K562 (cell line): ENCODE data around the gene SYVN1. TPM values are rescaled to one million over a fixed set of nuclear protein-coding genes. Genes with fewer than 3 reads are reported as not detected.
A peak's percentile ranks its signal among the peaks of the same experiment; 100 is the strongest.

ENCODE experiments used
- ATF3 ChIP-seq, 2 experiments: fragments of 450-650 bp in 1 of 2; sonication (generic) in 1 of 2; formaldehyde crosslinking in 1 of 2; IDR thresholded peaks in 1 of 2; conservative IDR thresholded peaks in 1 of 2; 2 replicates each; pipeline versions ENCODE4 v1.6.1 to v1.8.1; 2016 to 2023; ENCODE audit warnings: mild to moderate bottlenecking in 2 of 2, moderate library complexity in 2 of 2, inconsistent platforms in 1 of 2, missing genetic modification reagents in 1 of 2
- E2F1 ChIP-seq: sonication (generic); formaldehyde crosslinking; IDR thresholded peaks from 2 replicates; pipeline ENCODE4 v1.8.1; 2023; ENCODE audit warnings: mild to moderate bottlenecking, missing genetic modification reagents, moderate library complexity
- FIP1L1 ChIP-seq: fragments of 200-400 bp; formaldehyde crosslinking; IDR thresholded peaks from 2 replicates; pipeline ENCODE4 v1.6.1; 2018; ENCODE audit warnings: mild to moderate bottlenecking, low read depth, low read length; ENCODE audit not compliant: poor library complexity, severe bottlenecking
- FOXP1 ChIP-seq: sonication (generic); formaldehyde crosslinking; IDR thresholded peaks from 2 replicates; pipeline ENCODE4 v1.8.0; 2022; ENCODE audit warnings: mild to moderate bottlenecking, missing genetic modification reagents
- HBP1 ChIP-seq: fragments of 450-650 bp; formaldehyde crosslinking; IDR thresholded peaks from 2 replicates; pipeline ENCODE4 v1.4.0; 2022; ENCODE audit warnings: missing genetic modification characterization
- NFATC3 ChIP-seq: fragments of 450-650 bp; IDR thresholded peaks from 2 replicates; pipeline ENCODE4 v1.6.1; 2017; ENCODE audit warnings: mild to moderate bottlenecking
- RBFOX2 ChIP-seq: fragments of 200-400 bp; formaldehyde crosslinking; IDR thresholded peaks from 2 replicates; pipeline ENCODE4 v1.6.1; 2017; ENCODE audit warnings: low read depth, mild to moderate bottlenecking, low read length, moderate library complexity
- RBM25 ChIP-seq: fragments of 200-400 bp; formaldehyde crosslinking; IDR thresholded peaks from 2 replicates; pipeline ENCODE4 v1.6.1; 2018; ENCODE audit warnings: low read length, low read depth, moderate library complexity; ENCODE audit not compliant: severe bottlenecking
- SREBF1 ChIP-seq: fragments of 150-350 bp; IDR thresholded peaks from 2 replicates; pipeline ENCODE4 v1.6.1; 2014; ENCODE audit warnings: antibody characterized with exemption, low read depth, low read length, borderline replicate concordance
- TCF3 ChIP-seq: sonication (generic); formaldehyde crosslinking; IDR thresholded peaks from 2 replicates; pipeline ENCODE4 v1.4.0; 2020; ENCODE audit warnings: mild to moderate bottlenecking, missing genetic modification reagents
- TCFL5 ChIP-seq: fragments of 250-450 bp; sonication (Bioruptor Pico); conservative IDR thresholded peaks from 2 replicates; pipeline ENCODE4 v1.6.1; 2021; ENCODE audit warnings: mild to moderate bottlenecking, moderate library complexity, matching md5 sums
- THRB ChIP-seq: fragments of 450-650 bp; formaldehyde crosslinking; conservative IDR thresholded peaks from 2 replicates; pipeline ENCODE4 v1.4.0; 2022; ENCODE audit warnings: mild to moderate bottlenecking, missing genetic modification characterization
- ZNF174 ChIP-seq: fragments of 250-450 bp; sonication (Bioruptor Pico); IDR thresholded peaks from 2 replicates; pipeline ENCODE4 v1.4.0; 2020; ENCODE audit warnings: mild to moderate bottlenecking
- ZNF280B ChIP-seq: fragments of 250-450 bp; sonication (Bioruptor Pico); IDR thresholded peaks from 2 replicates; pipeline ENCODE4 v1.5.1; 2021; ENCODE audit warnings: mild to moderate bottlenecking
- ZNF512 ChIP-seq: IDR thresholded peaks from 2 replicates; pipeline ENCODE4 v1.6.1; 2016; ENCODE audit warnings: missing genetic modification characterization, missing compliant biosample characterization
- ZNF75A ChIP-seq: fragments of 450-650 bp; formaldehyde crosslinking; IDR thresholded peaks from 2 replicates; pipeline ENCODE4 v1.4.0; 2020; ENCODE audit warnings: mild to moderate bottlenecking
- ZNF76 ChIP-seq: fragments of 250-450 bp; sonication (Bioruptor Pico); IDR thresholded peaks from 2 replicates; pipeline ENCODE4 v1.4.0; 2020; ENCODE audit warnings: mild to moderate bottlenecking, moderate library complexity, borderline replicate concordance
- polyA plus RNA-seq, 8 experiments: library from polyadenylated mRNA; depleted of rRNA in 4 of 8; stranded (reverse) in 5 of 8; unstranded in 3 of 8; fragments of >200 nt; fragmentation: Nextera tagmentation in 2 of 8; fragmentation: Illumina TruSeq in 1 of 8; extraction: Ambion mirVana in 2 of 8; extraction: Trizol in 1 of 8; gene quantifications; 2 replicates each; pipeline versions ENCODE4 v1.2.1 to v1.2.3, GENCODE V29; 2011 to 2014; ENCODE audit warnings: inconsistent platforms in 1 of 8, missing spikeins in 1 of 8
- total RNA-seq, 7 experiments: library from RNA; depleted of rRNA in 6 of 7; stranded (reverse); fragments of >200 nt in 6 of 7; fragmentation: Illumina TruSeq in 2 of 7; extraction: Trizol in 2 of 7; gene quantifications; 2 replicates each; pipeline versions ENCODE4 v1.2.1 to v1.2.3, GENCODE V29; 2011 to 2021; ENCODE audit warnings: low replicate concordance in 1 of 7

SYVN1 gene
- total and polyA plus RNA-seq, 9 of the 15 experiments (the other 6 are each of a cell fraction or from before 2014, with no cell fraction given), result 0.41 to 47.4 (median 9.9) TPM

GRCh38 chr11:65121865-65122696 is 12.2 kb downstream of the SYVN1 start, which contains the start of the genes FAU and MRPL49 (continued):
- no peak for TF ChIP-seq FOXP1 (CRISPR knock-in tag)
- no peak for TF ChIP-seq ZNF174 (CRISPR knock-in tag)
- TF ChIP-seq RBFOX2, result peak; percentile 99
- TF ChIP-seq TCF3 (CRISPR knock-in tag), result no peak; the same call in none of the 2 replicates
- no peak for TF ChIP-seq HBP1 (CRISPR knock-in tag)
- no peak for TF ChIP-seq ATF3 (IDR thresholded peaks at IDR 0.05)
- TF ChIP-seq ATF3 (CRISPR knock-in tag; conservative IDR thresholded peaks at IDR 0.05), result no peak
- no peak for TF ChIP-seq ZNF512 (tag)
- no peak for TF ChIP-seq THRB
- TF ChIP-seq RBM25, result no peak
- no peak for TF ChIP-seq ZNF76
- no peak for TF ChIP-seq SREBF1
- TF ChIP-seq E2F1 (CRISPR knock-in tag), result peak; percentile 65
- TF ChIP-seq TCFL5 (CRISPR knock-in tag), result no peak
- no peak for TF ChIP-seq NFATC3
- no peak for TF ChIP-seq ZNF75A (CRISPR knock-in tag)
- no peak for TF ChIP-seq ZNF280B
- peak; percentile 57 for TF ChIP-seq FIP1L1
